IMR-90 (cell line): Measurements from ENCODE around the gene CCN2.

Source experiments
- CEBPB ChIP-seq: IDR thresholded peaks from 2 replicates; pipeline ENCODE4 v1.6.1; 2012; ENCODE audit warnings: low read depth, low read length, improper control_type of control experiment
- CHD1 ChIP-seq: IDR thresholded peaks from 2 replicates; pipeline ENCODE4 v1.6.1; 2012; ENCODE audit warnings: low read depth, low read length, improper control_type of control experiment
- CTCF ChIP-seq: conservative IDR thresholded peaks from 2 replicates; pipeline ENCODE4 v1.5.1; 2012; ENCODE audit warnings: mild to moderate bottlenecking, low read depth, low read length, improper control_type of control experiment
- ELK1 ChIP-seq: fragments of 150-350 bp; IDR thresholded peaks from 2 replicates; pipeline ENCODE4 v1.6.1; 2016; ENCODE audit warnings: low read depth, mild to moderate bottlenecking, low read length, moderate library complexity, borderline replicate concordance
- FOS ChIP-seq: fragments of 150-350 bp; IDR thresholded peaks from 2 replicates; pipeline ENCODE4 v1.6.1; 2016; ENCODE audit warnings: low read depth, low read length
- MAZ ChIP-seq: IDR thresholded peaks from 2 replicates; pipeline ENCODE4 v1.6.1; 2012; ENCODE audit warnings: low read depth, mild to moderate bottlenecking, low read length, improper control_type of control experiment, moderate library complexity, borderline replicate concordance
- MXI1 ChIP-seq: IDR thresholded peaks from 2 replicates; pipeline ENCODE4 v1.6.1; 2012; ENCODE audit warnings: low read depth, mild to moderate bottlenecking, low read length, moderate library complexity, borderline replicate concordance
- POLR2A ChIP-seq: IDR thresholded peaks from 2 replicates; pipeline ENCODE4 v1.6.1; 2012; ENCODE audit warnings: mild to moderate bottlenecking, low read depth, low read length
- RAD21 ChIP-seq: IDR thresholded peaks from 2 replicates; pipeline ENCODE4 v1.6.1; 2012; ENCODE audit warnings: low read length, improper control_type of control experiment
- RCOR1 ChIP-seq: IDR thresholded peaks from 2 replicates; pipeline ENCODE4 v1.6.1; 2012; ENCODE audit warnings: mild to moderate bottlenecking, low read length, improper control_type of control experiment; ENCODE audit not compliant: insufficient replicate concordance
- RFX5 ChIP-seq: IDR thresholded peaks from 2 replicates; pipeline ENCODE4 v1.8.0; 2012; ENCODE audit warnings: low read depth, mild to moderate bottlenecking, low read length, moderate library complexity
- SMC3 ChIP-seq: fragments of 150-350 bp; IDR thresholded peaks from 2 replicates; pipeline ENCODE4 v1.6.1; 2016; ENCODE audit warnings: low read depth, mild to moderate bottlenecking, antibody characterized with exemption, low read length, moderate library complexity
- USF2 ChIP-seq: fragments of 150-350 bp; IDR thresholded peaks from 2 replicates; pipeline ENCODE4 v1.6.1; 2017; ENCODE audit warnings: mild to moderate bottlenecking, antibody characterized with exemption, low read length, low read depth

GRCh38 chr6:131937703-131938631, 13.2 kb downstream of the CCN2 start:
- TF ChIP-seq POLR2A (no peak), USF2 (no peak), RFX5 (no peak), CTCF (no peak), RAD21 (no peak), CHD1 (no peak), CEBPB (peak; percentile 55), SMC3 (no peak), ELK1 (no peak), MXI1 (no peak), MAZ (no peak), FOS (no peak), RCOR1 (no peak)
